ENCODE data around the gene ZNF830. TPM values are rescaled to one million over a fixed set of nuclear protein-coding genes. Genes with fewer than 3 reads are reported as not detected.
A peak's percentile ranks its signal among the peaks of the same experiment; 100 is the strongest.

Gene ZNF830
- total and polyA plus RNA-seq, 2 of the 4 experiments (the other 2 are of a cell fraction) = 5.5 to 6.6 TPM

DNA sequence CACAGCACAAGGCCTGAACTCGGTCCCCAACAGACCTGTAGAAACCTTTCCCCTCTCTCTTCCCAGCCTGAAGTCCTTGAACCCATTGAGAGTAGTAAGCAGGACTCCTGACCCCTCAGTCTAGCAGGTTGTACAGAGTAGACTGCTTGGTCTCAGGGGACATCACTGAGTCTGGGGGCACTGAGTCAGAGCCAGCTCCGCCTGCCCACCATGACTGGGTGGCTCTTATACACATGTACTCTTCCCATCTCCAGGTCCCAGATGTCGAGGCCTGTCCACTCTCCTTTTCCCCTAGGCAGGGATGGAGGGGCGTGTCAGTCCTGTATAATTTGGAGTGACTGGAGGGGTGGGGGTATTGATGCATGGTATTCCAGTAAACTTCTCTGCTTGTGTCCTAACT, 42.4 kb downstream of the ZNF830 start:
- H3K4ac ChIP-seq (ENCODE audit: low read depth, low read length) = no peak overlapping the region
- H2AFZ ChIP-seq (replicated peaks; ENCODE audit: low read length, poor library complexity) = no peak overlapping the region
- ChIA-PET CTCF (no interaction called here), POLR2A (ENCODE audit: unreplicated experiment) (no interaction called here)
- no peaks in the 10 kb centered on the region for H3K9me3 ChIP-seq (ENCODE audit: control insufficient read depth, insufficient read depth, low read length)
- no peak overlapping the region for H3K23ac ChIP-seq (ENCODE audit: low read depth, low read length)
- H2BK5ac ChIP-seq (ENCODE audit: low read depth, low read length, poor library complexity, severe bottlenecking) = no peak overlapping the region
- no peak overlapping the region for H2BK15ac ChIP-seq (ENCODE audit: low read depth, low read length)
- peaks cover 45% of the 10 kb centered on the region for H3K36me3 ChIP-seq (ENCODE audit: control insufficient read depth, insufficient read depth, low read length)
- H3K18ac ChIP-seq (ENCODE audit: low read depth, low read length) = no peak overlapping the region
- peaks cover 7% of the 10 kb centered on the region for H3K9me1 ChIP-seq (ENCODE audit: insufficient read depth, low read length)
- H2AK5ac ChIP-seq (ENCODE audit: low read depth, low read length) = 0 out of 2 replicates have a peak overlapping the region, but pooled peaks have one; percentile 3
- TF ChIP-seq RCOR1 (IDR thresholded peaks at IDR 0.05; ENCODE audit: insufficient replicate concordance, low read length) (no peak), BHLHE40 (IDR thresholded peaks at IDR 0.05; ENCODE audit: low read depth, low read length) (no peak), FOS (IDR thresholded peaks at IDR 0.05; ENCODE audit: low read depth, low read length) (no peak), CHD1 (IDR thresholded peaks at IDR 0.05; ENCODE audit: low read depth, low read length) (no peak), SMC3 (IDR thresholded peaks at IDR 0.05; ENCODE audit: low read depth, low read length) (no peak), NFE2L2 (IDR thresholded peaks at IDR 0.05; ENCODE audit: low read depth, low read length) (no peak), MAZ (IDR thresholded peaks at IDR 0.05; ENCODE audit: borderline replicate concordance, low read depth, low read length) (no peak), CEBPB (IDR thresholded peaks at IDR 0.05; ENCODE audit: low read depth, low read length) (no peak), RFX5 (IDR thresholded peaks at IDR 0.05; ENCODE audit: low read depth, low read length) (no peak), MAFK (IDR thresholded peaks at IDR 0.05; ENCODE audit: low read depth, low read length) (no peak), POLR2A (IDR thresholded peaks at IDR 0.05; ENCODE audit: low read depth, low read length) (no peak), RAD21 (IDR thresholded peaks at IDR 0.05; ENCODE audit: low read length) (no peak), MXI1 (IDR thresholded peaks at IDR 0.05; ENCODE audit: borderline replicate concordance, low read depth, low read length) (no peak)
- TF ChIP-seq, protein P1, sequence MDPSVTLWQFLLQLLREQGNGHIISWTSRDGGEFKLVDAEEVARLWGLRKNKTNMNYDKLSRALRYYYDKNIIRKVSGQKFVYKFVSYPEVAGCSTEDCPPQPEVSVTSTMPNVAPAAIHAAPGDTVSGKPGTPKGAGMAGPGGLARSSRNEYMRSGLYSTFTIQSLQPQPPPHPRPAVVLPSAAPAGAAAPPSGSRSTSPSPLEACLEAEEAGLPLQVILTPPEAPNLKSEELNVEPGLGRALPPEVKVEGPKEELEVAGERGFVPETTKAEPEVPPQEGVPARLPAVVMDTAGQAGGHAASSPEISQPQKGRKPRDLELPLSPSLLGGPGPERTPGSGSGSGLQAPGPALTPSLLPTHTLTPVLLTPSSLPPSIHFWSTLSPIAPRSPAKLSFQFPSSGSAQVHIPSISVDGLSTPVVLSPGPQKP (IDR thresholded peaks at IDR 0.05; ENCODE audit: borderline replicate concordance, low read depth, low read length) = no peak
- TF ChIP-seq, protein P2, sequence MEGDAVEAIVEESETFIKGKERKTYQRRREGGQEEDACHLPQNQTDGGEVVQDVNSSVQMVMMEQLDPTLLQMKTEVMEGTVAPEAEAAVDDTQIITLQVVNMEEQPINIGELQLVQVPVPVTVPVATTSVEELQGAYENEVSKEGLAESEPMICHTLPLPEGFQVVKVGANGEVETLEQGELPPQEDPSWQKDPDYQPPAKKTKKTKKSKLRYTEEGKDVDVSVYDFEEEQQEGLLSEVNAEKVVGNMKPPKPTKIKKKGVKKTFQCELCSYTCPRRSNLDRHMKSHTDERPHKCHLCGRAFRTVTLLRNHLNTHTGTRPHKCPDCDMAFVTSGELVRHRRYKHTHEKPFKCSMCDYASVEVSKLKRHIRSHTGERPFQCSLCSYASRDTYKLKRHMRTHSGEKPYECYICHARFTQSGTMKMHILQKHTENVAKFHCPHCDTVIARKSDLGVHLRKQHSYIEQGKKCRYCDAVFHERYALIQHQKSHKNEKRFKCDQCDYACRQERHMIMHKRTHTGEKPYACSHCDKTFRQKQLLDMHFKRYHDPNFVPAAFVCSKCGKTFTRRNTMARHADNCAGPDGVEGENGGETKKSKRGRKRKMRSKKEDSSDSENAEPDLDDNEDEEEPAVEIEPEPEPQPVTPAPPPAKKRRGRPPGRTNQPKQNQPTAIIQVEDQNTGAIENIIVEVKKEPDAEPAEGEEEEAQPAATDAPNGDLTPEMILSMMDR (conservative IDR thresholded peaks at IDR 0.05; ENCODE audit: low read depth, low read length) = no peak
- TF ChIP-seq, protein P3, sequence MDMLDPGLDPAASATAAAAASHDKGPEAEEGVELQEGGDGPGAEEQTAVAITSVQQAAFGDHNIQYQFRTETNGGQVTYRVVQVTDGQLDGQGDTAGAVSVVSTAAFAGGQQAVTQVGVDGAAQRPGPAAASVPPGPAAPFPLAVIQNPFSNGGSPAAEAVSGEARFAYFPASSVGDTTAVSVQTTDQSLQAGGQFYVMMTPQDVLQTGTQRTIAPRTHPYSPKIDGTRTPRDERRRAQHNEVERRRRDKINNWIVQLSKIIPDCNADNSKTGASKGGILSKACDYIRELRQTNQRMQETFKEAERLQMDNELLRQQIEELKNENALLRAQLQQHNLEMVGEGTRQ (IDR thresholded peaks at IDR 0.05; ENCODE audit: low read depth, low read length) = no peak
- no peak overlapping the region for H3K27ac ChIP-seq (ENCODE audit: insufficient read depth, low read length)
- no CpG with 5 or more reads among the region's 4 CpGs for WGBS, 2 experiments (ENCODE audit: extremely low coverage in 2 of 2, insufficient read length in 1 of 2)
- intact Hi-C loops (cut with micrococcal nuclease) (no loop called here), in situ Hi-C loops (cut with MboI; ENCODE audit: low sequenced_read_pairs) (no loop called here), dilution Hi-C loops (cut with HindIII; ENCODE audit: low sequenced_read_pairs, unreplicated experiment) (no loop called here)
- peaks cover 4% of the 10 kb centered on the region for H3K4me1 ChIP-seq (ENCODE audit: control insufficient read depth, insufficient read depth, low read length)
- H4K8ac ChIP-seq (ENCODE audit: low read depth in 2 of 2, low read length in 2 of 2) = no peak overlapping the region
- no peak overlapping the region for H3K14ac ChIP-seq (replicated peaks; ENCODE audit: low read depth, low read length)
- peaks cover 0 to 17% of the 10 kb centered on the region in 2 experiments; a peak in 2 of 4 replicates for H3K79me1 ChIP-seq (ENCODE audit: low read depth in 1 of 2, low read length in 2 of 2)
- H3K27me3 ChIP-seq (ENCODE audit: control insufficient read depth, insufficient read depth, low read length) = no peaks in the 10 kb centered on the region
- H4K20me1 ChIP-seq (ENCODE audit: insufficient read depth, low read length) = no peaks in the 10 kb centered on the region
- H3K4me2 ChIP-seq (ENCODE audit: low read depth, low read length) = no peak overlapping the region
- no peak overlapping the region for H3K4me3 ChIP-seq (ENCODE audit: insufficient read depth, low read depth, low read length)
- DNase-seq = no peak
- H2AK9ac ChIP-seq (replicated peaks; ENCODE audit: low read depth, low read length, poor library complexity) = peak overlapping the region; percentile 5
- no peak overlapping the region for H4K91ac ChIP-seq (ENCODE audit: insufficient read depth, low read depth, low read length)
- no peak overlapping the region for H4K5ac ChIP-seq (ENCODE audit: low read depth, low read length)
- no peak overlapping the region for H2BK20ac ChIP-seq (ENCODE audit: low read depth, low read length)
- no peak overlapping the region for H3K9ac ChIP-seq (ENCODE audit: low read depth, low read length)
- ATAC-seq (ENCODE audit: low read depth) = no peak
- no peak overlapping the region for H2BK120ac ChIP-seq (ENCODE audit: low read depth, low read length)
- H3K56ac ChIP-seq (ENCODE audit: extremely low read depth, insufficient read depth, low read length) = no peak overlapping the region
- no TSS peak for BruUV-seq (replicated peaks)

Data from IMR-90 (cell line).